H9 (cell line): ENCODE data around the gene MAD1L1. TPM values are rescaled to one million over a fixed set of nuclear protein-coding genes. Genes with fewer than 3 reads are reported as not detected.

ENCODE experiments used
- DNase-seq: peaks from one replicate; pipeline ENCODE4 v3.0.0-alpha.2; 2017
- H2AFZ ChIP-seq: one replicate; pipeline ENCODE4 v1.6.1; 2013; ENCODE audit warnings: mild to moderate bottlenecking, low read length, control low read depth, moderate library complexity
- H2AK5ac ChIP-seq: 2 replicates; pipeline ENCODE4 v1.6.1; 2013; ENCODE audit warnings: low read length, control low read depth, mixed read lengths; ENCODE audit not compliant: insufficient read length
- H2BK120ac ChIP-seq: one replicate; pipeline ENCODE4 v1.6.1; 2013; ENCODE audit warnings: low read depth, mild to moderate bottlenecking, low read length, control low read depth, inconsistent platforms; ENCODE audit not compliant: poor library complexity, severe bottlenecking
- H2BK12ac ChIP-seq: 2 replicates; pipeline ENCODE4 v1.6.1; 2013; ENCODE audit warnings: low read length, control low read depth, mixed read lengths, low read depth; ENCODE audit not compliant: insufficient read length
- H2BK15ac ChIP-seq: 2 replicates; pipeline ENCODE4 v1.6.1; 2013; ENCODE audit warnings: low read depth, low read length, control low read depth
- H2BK20ac ChIP-seq: one replicate; pipeline ENCODE4 v1.6.1; 2013; ENCODE audit warnings: low read depth, mild to moderate bottlenecking, low read length, control low read depth, inconsistent platforms; ENCODE audit not compliant: poor library complexity, severe bottlenecking
- H2BK5ac ChIP-seq: 2 replicates; pipeline ENCODE4 v1.6.1; 2013; ENCODE audit warnings: low read length, control low read depth, mixed read lengths; ENCODE audit not compliant: insufficient read length
- H3K14ac ChIP-seq: 2 replicates; pipeline ENCODE4 v1.6.1; 2013; ENCODE audit warnings: low read length, control low read depth; ENCODE audit not compliant: insufficient read depth
- H3K18ac ChIP-seq: 2 replicates; pipeline ENCODE4 v1.6.1; 2013; ENCODE audit warnings: low read depth, mild to moderate bottlenecking, mixed read lengths, low read length, control low read depth; ENCODE audit not compliant: insufficient read length
- H3K23ac ChIP-seq: 2 replicates; pipeline ENCODE4 v1.6.1; 2013; ENCODE audit warnings: low read length, control low read depth, mixed read lengths, low read depth; ENCODE audit not compliant: insufficient read length
- H3K23me2 ChIP-seq: 2 replicates; pipeline ENCODE4 v1.6.1; 2013; ENCODE audit warnings: low read depth, mild to moderate bottlenecking, mixed read lengths, low read length, control low read depth; ENCODE audit not compliant: insufficient read length, poor library complexity, severe bottlenecking
- H3K27ac ChIP-seq: 2 replicates; pipeline ENCODE4 v1.5.1; 2013; ENCODE audit warnings: low read length, control low read depth, mixed read lengths, low read depth; ENCODE audit not compliant: insufficient read length
- H3K27me3 ChIP-seq: 2 replicates; pipeline ENCODE4 v1.6.1; 2013; ENCODE audit warnings: low read length, control low read depth, inconsistent platforms; ENCODE audit not compliant: insufficient read depth
- H3K4ac ChIP-seq: 2 replicates; pipeline ENCODE4 v1.6.1; 2013; ENCODE audit warnings: low read depth, mild to moderate bottlenecking, control low read depth, inconsistent platforms, low read length, moderate library complexity
- H3K4me1 ChIP-seq: 2 replicates; pipeline ENCODE4 v1.6.1; 2013; ENCODE audit warnings: low read length, control low read depth, inconsistent platforms; ENCODE audit not compliant: insufficient read depth
- H3K4me2 ChIP-seq: 2 replicates; pipeline ENCODE4 v1.6.1; 2013; ENCODE audit warnings: low read length, control low read depth, mixed read lengths; ENCODE audit not compliant: insufficient read length, insufficient read depth
- H3K56ac ChIP-seq: 2 replicates; pipeline ENCODE4 v1.6.1; 2013; ENCODE audit warnings: low read depth, mild to moderate bottlenecking, mixed read lengths, low read length, control low read depth; ENCODE audit not compliant: insufficient read length
- H3K79me1 ChIP-seq: 2 replicates; pipeline ENCODE4 v1.6.1; 2013; ENCODE audit warnings: low read depth, mild to moderate bottlenecking, moderate library complexity, low read length, control low read depth, inconsistent platforms; ENCODE audit not compliant: insufficient read depth, poor library complexity, severe bottlenecking
- H3K79me2 ChIP-seq: 2 replicates; pipeline ENCODE4 v1.6.1; 2013; ENCODE audit warnings: low read length, control low read depth, inconsistent platforms; ENCODE audit not compliant: insufficient read depth
- H3K9ac ChIP-seq: 2 replicates; pipeline ENCODE4 v1.6.1; 2013; ENCODE audit warnings: low read length, control low read depth, mixed read lengths; ENCODE audit not compliant: insufficient read length; ENCODE audit errors: extremely low read depth
- H3K9me3 ChIP-seq: one replicate; pipeline ENCODE4 v1.6.1; 2013; ENCODE audit warnings: low read depth, low read length, inconsistent platforms; ENCODE audit not compliant: control insufficient read depth
- H3T11ph ChIP-seq: one replicate; pipeline ENCODE4 v1.6.1; 2013; ENCODE audit warnings: mild to moderate bottlenecking, low read length, control low read depth, inconsistent platforms
- H4K20me1 ChIP-seq: one replicate; pipeline ENCODE4 v1.6.1; 2013; ENCODE audit not compliant: control insufficient read depth, insufficient read length, insufficient read depth
- H4K5ac ChIP-seq: 2 replicates; pipeline ENCODE4 v1.6.1; 2013; ENCODE audit warnings: low read depth, mild to moderate bottlenecking, mixed read lengths, low read length, control low read depth; ENCODE audit not compliant: insufficient read length
- H4K8ac ChIP-seq: replicated peaks from 2 replicates; pipeline ENCODE4 v1.6.1; 2013; ENCODE audit warnings: low read length, control low read depth, mixed read lengths, low read depth; ENCODE audit not compliant: insufficient read length
- H4K91ac ChIP-seq: 2 replicates; pipeline ENCODE4 v1.6.1; 2013; ENCODE audit warnings: low read depth, mild to moderate bottlenecking, moderate library complexity, mixed read lengths, low read length, control low read depth; ENCODE audit not compliant: insufficient read length
- H3K27ac Mint-ChIP-seq, 3 experiments: 2 replicates in 2 of 3; 3 replicates in 1 of 3; pipeline ENCODE4 v1.8.0; 2020 to 2021; ENCODE audit warnings: mixed read lengths in 3 of 3, mild to moderate bottlenecking in 1 of 3, moderate library complexity in 1 of 3
- H3K27me3 Mint-ChIP-seq: 2 replicates; pipeline ENCODE4 v1.8.0; 2021; ENCODE audit warnings: low read depth, mild to moderate bottlenecking, moderate library complexity, mixed read lengths
- H3K36me3 Mint-ChIP-seq, 3 experiments: 2 replicates in 2 of 3; 3 replicates in 1 of 3; pipeline ENCODE4 v1.8.0; 2020 to 2021; ENCODE audit warnings: low read depth in 3 of 3, mixed read lengths in 3 of 3; ENCODE audit not compliant: insufficient read depth in 1 of 3
- H3K4me1 Mint-ChIP-seq, 2 experiments: 2 replicates each; pipeline ENCODE4 v1.8.0; 2020; ENCODE audit warnings: mixed read lengths in 2 of 2
- H3K4me3 Mint-ChIP-seq, 2 experiments: 2 replicates in 1 of 2; 3 replicates in 1 of 2; pipeline ENCODE4 v1.8.0; 2020 to 2021; ENCODE audit warnings: mild to moderate bottlenecking in 2 of 2, mixed read lengths in 2 of 2, moderate library complexity in 1 of 2
- H3K9me3 Mint-ChIP-seq, 2 experiments: 2 replicates in 1 of 2; 3 replicates in 1 of 2; pipeline ENCODE4 v1.8.0; 2020; ENCODE audit warnings: mild to moderate bottlenecking in 2 of 2, mixed read lengths in 2 of 2, moderate library complexity in 1 of 2
- WGBS: extraction: QIAGEN DNeasy Blood & Tissue Kit; methylation state at CpG from one replicate; pipeline ENCODE4 v1.1.7; 2013; ENCODE audit warnings: missing lambda C conversion rate, low lambda C conversion rate, mixed read lengths; ENCODE audit not compliant: insufficient read length; ENCODE audit errors: extremely low coverage; 5-methylcytosine and 5-hydroxymethylcytosine counted together
- total RNA-seq: library from RNA; stranded (reverse); gene quantifications from 2 replicates; pipeline ENCODE4 v1.2.1, GENCODE V29; 2021
- TF ChIP-seq, protein P1 (sequence below): fragments of 200-600 bp; sonication (generic); conservative IDR thresholded peaks from 3 replicates; pipeline ENCODE4 v1.8.0; 2021; ENCODE audit warnings: antibody characterized with exemption, mild to moderate bottlenecking

MAD1L1 gene
- total RNA-seq, 1 experiment from 2014 or later: 39.0 TPM

DNA sequence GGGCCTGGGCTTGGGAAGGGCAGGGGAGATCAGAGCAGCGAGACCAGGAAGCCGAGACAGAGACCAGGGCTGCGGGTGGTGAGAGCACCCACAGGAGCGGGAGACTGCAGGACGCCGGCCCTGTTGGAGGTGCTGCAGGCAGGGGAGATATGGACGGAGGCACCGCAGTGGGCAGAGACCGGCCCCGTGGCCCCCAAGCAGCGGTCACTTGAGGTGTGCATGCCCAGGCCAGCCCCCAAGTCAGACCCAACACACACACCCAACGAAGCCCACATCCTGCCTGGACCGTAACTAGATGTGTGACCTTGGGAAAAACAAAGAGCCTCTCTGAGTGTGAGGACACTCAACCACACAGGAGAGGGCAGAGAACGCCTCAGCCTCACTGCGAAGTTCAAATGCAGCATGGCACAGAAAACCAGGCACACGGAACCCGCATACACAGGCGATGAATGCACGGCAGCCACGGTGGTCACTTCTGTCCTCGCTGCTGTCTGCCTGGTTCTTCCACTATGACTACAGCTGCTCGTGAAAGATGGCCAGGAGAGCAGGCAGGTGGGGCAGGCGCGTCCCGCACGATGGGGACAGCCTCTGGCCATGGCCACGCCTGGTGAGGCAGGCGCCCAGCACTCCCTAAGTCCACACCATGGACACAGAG, 214.7 kb downstream of the MAD1L1 start:
- WGBS: no CpG with 5 or more reads among the region's 28 CpGs
- H3K9ac ChIP-seq: no peak overlapping the region
- no peak overlapping the region for H3K4me3 Mint-ChIP-seq

More for the DNA sequence above, 214.7 kb downstream of the MAD1L1 start:
- Histone ChIP-seq H3K4me2 (no peak overlapping the region), H2BK5ac (no peak overlapping the region), H3K27ac (no peak overlapping the region), H3K23ac (no peak overlapping the region), H3K79me2 (no peaks in the 10 kb centered on the region; the same call in 1 of the 2 replicates), H3T11ph (no peak overlapping the region), H2BK15ac (no peak overlapping the region), H2BK12ac (no peak overlapping the region), H3K9me3 (no peaks in the 10 kb centered on the region), H4K91ac (no peak overlapping the region), H3K27me3 (no peaks in the 10 kb centered on the region), H3K18ac (no peak overlapping the region), H2AFZ (no peak overlapping the region), H2BK120ac (no peak overlapping the region), H3K4me1 (no peaks in the 10 kb centered on the region), H3K14ac (peak overlapping the region; percentile 16; the same call in 1 of the 2 replicates), H3K56ac (no peak overlapping the region), H2BK20ac (no peak overlapping the region), H4K20me1 (no peaks in the 10 kb centered on the region), H3K23me2 (peaks cover 4% of the 10 kb centered on the region), H3K79me1 (no peaks in the 10 kb centered on the region), H4K8ac (no peak overlapping the region), H3K4ac (no peak overlapping the region; the same call in 1 of the 2 replicates), H4K5ac (no peak overlapping the region), H2AK5ac (no peak overlapping the region)
- Mint-ChIP-seq H3K27ac (peak overlapping the region; percentile 45 to 93 (median 93); a peak in 6 of 7 replicates), H3K36me3 (peaks cover 2 to 8% (median 6%) of the 10 kb centered on the region in 3 experiments; a peak in 3 of 7 replicates), H3K27me3 (no peaks in the 10 kb centered on the region; the same call in 1 of the 2 replicates), H3K4me1 (peaks cover 5 to 11% of the 10 kb centered on the region in 2 experiments; a peak in 3 of 4 replicates), H3K9me3 (no peaks in the 10 kb centered on the region)
- no peak for DNase-seq
- TF ChIP-seq, protein P1, sequence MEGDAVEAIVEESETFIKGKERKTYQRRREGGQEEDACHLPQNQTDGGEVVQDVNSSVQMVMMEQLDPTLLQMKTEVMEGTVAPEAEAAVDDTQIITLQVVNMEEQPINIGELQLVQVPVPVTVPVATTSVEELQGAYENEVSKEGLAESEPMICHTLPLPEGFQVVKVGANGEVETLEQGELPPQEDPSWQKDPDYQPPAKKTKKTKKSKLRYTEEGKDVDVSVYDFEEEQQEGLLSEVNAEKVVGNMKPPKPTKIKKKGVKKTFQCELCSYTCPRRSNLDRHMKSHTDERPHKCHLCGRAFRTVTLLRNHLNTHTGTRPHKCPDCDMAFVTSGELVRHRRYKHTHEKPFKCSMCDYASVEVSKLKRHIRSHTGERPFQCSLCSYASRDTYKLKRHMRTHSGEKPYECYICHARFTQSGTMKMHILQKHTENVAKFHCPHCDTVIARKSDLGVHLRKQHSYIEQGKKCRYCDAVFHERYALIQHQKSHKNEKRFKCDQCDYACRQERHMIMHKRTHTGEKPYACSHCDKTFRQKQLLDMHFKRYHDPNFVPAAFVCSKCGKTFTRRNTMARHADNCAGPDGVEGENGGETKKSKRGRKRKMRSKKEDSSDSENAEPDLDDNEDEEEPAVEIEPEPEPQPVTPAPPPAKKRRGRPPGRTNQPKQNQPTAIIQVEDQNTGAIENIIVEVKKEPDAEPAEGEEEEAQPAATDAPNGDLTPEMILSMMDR: no peak
